ENCODE measurements around the gene IP6K1. TPM values are rescaled to one million over a fixed set of nuclear protein-coding genes. Genes with fewer than 3 reads are reported as not detected.

Gene IP6K1
- total RNA-seq, 1 experiment from 2014 or later, result 44.8 TPM

DNA sequence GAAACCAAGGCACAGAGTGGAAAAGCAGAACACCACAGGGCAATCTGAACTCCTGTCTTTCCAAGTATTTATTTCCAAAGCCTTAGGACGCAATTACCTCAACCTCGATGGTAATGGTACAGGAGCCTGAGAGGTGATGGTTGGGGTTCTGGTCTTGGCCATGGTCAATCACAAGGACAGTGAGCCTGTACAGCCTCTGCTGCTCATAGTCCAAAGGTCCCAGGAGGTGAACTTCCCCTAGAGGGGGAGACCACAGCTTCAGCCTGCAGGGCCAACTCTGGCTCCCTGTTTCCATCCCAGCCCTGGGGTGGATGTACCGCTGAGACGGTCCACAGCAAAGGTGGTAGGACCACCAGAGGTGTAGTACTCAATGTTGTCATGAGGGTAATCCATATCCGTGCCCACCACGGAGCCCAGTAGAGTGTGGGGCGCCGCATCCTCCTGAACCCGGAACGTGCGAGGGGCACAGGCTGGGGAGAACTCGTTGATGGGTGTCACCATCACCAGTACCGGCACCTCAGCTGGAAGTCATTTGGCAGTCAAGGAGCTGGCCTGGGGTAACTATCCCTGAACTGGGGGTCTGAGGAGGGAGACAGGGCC is 7.2 kb upstream of the IP6K1 start:
- ChIA-PET POLR2A (no interaction called here), CTCF (interaction anchor here (0.6 to 1.0 kb wide), 2 partner anchors 47 to 113 kb away, joined by 3 to 6 read pairs; no protein-coding TSS in a partner anchor)
- H3K9me3 Mint-ChIP-seq (ENCODE audit: unreplicated experiment), result no peaks in the 10 kb centered on the region
- intact Hi-C loops (cut with micrococcal nuclease), result no loop called here
- peaks cover 7% of the 10 kb centered on the region for H3K36me3 Mint-ChIP-seq (ENCODE audit: insufficient read depth, unreplicated experiment)
- DNase-seq (ENCODE audit: unreplicated experiment), result no peak
- no peak overlapping the region for H3K4me3 Mint-ChIP-seq (ENCODE audit: unreplicated experiment)
- H3K4me1 Mint-ChIP-seq (ENCODE audit: insufficient read depth, unreplicated experiment), result no peaks in the 10 kb centered on the region
- TF ChIP-seq, protein P1, sequence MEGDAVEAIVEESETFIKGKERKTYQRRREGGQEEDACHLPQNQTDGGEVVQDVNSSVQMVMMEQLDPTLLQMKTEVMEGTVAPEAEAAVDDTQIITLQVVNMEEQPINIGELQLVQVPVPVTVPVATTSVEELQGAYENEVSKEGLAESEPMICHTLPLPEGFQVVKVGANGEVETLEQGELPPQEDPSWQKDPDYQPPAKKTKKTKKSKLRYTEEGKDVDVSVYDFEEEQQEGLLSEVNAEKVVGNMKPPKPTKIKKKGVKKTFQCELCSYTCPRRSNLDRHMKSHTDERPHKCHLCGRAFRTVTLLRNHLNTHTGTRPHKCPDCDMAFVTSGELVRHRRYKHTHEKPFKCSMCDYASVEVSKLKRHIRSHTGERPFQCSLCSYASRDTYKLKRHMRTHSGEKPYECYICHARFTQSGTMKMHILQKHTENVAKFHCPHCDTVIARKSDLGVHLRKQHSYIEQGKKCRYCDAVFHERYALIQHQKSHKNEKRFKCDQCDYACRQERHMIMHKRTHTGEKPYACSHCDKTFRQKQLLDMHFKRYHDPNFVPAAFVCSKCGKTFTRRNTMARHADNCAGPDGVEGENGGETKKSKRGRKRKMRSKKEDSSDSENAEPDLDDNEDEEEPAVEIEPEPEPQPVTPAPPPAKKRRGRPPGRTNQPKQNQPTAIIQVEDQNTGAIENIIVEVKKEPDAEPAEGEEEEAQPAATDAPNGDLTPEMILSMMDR (IDR thresholded peaks at IDR 0.05; ENCODE audit: unreplicated experiment), result no peak
- H3K27ac Mint-ChIP-seq (ENCODE audit: low read depth, unreplicated experiment), result no peak overlapping the region
- no TSS peak for BruUV-seq (replicated peaks)
- H3K27me3 Mint-ChIP-seq (ENCODE audit: insufficient read depth, unreplicated experiment), result no peaks in the 10 kb centered on the region

DNA sequence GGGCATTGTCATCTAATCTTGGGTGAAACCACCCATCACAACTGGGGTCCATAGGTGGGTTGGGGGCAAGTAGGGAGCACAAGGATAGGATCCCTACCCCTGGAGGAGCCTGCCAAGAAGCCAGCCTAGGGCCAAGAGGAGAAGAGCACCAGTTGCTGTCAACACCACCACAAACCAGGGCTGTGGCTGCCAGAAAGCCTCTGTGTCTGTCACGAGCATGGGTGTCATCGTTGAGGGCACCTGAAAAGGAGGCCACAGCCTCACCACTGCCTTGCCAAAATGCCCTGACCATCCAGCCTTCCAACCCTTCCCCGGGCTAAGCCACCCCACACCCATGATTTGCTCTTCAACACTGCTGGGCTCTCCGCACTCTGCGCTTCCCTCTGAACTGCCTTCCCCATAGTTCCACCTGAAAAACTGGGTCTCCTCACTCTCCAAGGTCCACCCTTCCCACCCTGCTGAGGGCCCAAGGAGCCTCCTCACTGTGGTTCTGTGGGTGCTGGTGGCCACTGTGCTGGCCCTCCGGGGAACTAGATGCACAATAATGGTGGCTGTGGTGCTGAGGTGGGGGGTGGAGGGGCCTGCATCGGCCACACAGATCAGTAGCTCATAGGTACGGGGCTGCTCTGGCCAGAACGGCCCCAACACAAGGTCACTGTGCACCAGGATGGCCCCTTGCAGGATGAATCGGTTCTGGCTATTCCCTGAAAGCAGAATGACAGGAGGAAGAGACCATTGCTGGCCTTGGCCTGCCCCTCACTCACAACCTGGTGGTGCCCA is 6.2 kb upstream of the IP6K1 start:
- Mint-ChIP-seq H3K4me1 (ENCODE audit: insufficient read depth, unreplicated experiment) (no peaks in the 10 kb centered on the region), H3K9me3 (ENCODE audit: unreplicated experiment) (no peaks in the 10 kb centered on the region), H3K27ac (ENCODE audit: low read depth, unreplicated experiment) (no peak overlapping the region), H3K27me3 (ENCODE audit: insufficient read depth, unreplicated experiment) (no peaks in the 10 kb centered on the region), H3K4me3 (ENCODE audit: unreplicated experiment) (no peak overlapping the region), H3K36me3 (ENCODE audit: insufficient read depth, unreplicated experiment) (peaks cover 7% of the 10 kb centered on the region)
- BruUV-seq (replicated peaks), result no TSS peak
- TF ChIP-seq, protein P1 (IDR thresholded peaks at IDR 0.05; ENCODE audit: unreplicated experiment), result no peak
- POLR2A ChIA-PET, result no interaction called here
- CTCF ChIA-PET, result interaction anchor here (1.0 to 1.2 kb wide), 2 partner anchors 9 to 114 kb away, joined by 4 to 6 read pairs; no protein-coding TSS in a partner anchor
- intact Hi-C loops (cut with micrococcal nuclease), result no loop called here
- DNase-seq (ENCODE audit: unreplicated experiment), result no peak

DNA sequence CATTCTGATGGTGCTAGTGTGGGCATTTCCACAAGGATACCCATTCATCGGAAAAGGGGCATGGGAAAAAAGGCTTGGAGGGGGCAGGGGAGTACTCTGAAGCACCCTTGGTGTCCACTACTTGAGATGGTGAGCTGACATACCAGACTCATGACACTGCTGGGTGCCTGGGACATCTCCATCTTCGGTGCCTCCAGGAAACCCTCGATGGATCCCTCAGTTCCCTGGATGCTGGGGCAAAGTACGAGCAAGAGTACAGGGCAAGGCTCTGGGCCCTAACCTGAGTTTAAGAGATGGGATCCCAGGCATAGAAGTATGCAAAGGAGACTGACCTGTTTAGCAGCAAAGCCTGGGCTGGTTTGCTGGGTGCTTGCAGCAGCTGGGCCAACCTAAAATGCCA is 5.2 kb upstream of the IP6K1 start:
- TF ChIP-seq, protein P1 (IDR thresholded peaks at IDR 0.05; ENCODE audit: unreplicated experiment), result no peak
- Mint-ChIP-seq H3K36me3 (ENCODE audit: insufficient read depth, unreplicated experiment) (peaks cover 7% of the 10 kb centered on the region), H3K27ac (ENCODE audit: low read depth, unreplicated experiment) (no peak overlapping the region)

More for the DNA sequence above, 5.2 kb upstream of the IP6K1 start:
- H3K27me3 Mint-ChIP-seq (ENCODE audit: insufficient read depth, unreplicated experiment), result no peaks in the 10 kb centered on the region
- POLR2A ChIA-PET, result interaction anchor here (0.7 kb wide), 1 partner anchor 74 kb away, joined by 3 read pairs; no protein-coding TSS in a partner anchor
- no peaks in the 10 kb centered on the region for H3K4me1 Mint-ChIP-seq (ENCODE audit: insufficient read depth, unreplicated experiment)
- H3K9me3 Mint-ChIP-seq (ENCODE audit: unreplicated experiment), result no peaks in the 10 kb centered on the region
- BruUV-seq (replicated peaks), result no TSS peak
- H3K4me3 Mint-ChIP-seq (ENCODE audit: unreplicated experiment), result no peak overlapping the region
- CTCF ChIA-PET, result interaction anchor here (1.2 kb wide), 1 partner anchor 10 kb away, joined by 4 read pairs; no protein-coding TSS in a partner anchor
- intact Hi-C loops (cut with micrococcal nuclease), result no loop called here
- DNase-seq (ENCODE audit: unreplicated experiment), result no peak
